HG02571 (cell line): ENCODE measurements around the gene LILRA1.
"Not testable (repeated sequence)": the region's sequence is repeated elsewhere in the genome, so short reads cannot be mapped to it uniquely, and the experiment has no call there.

ENCODE experiments used
- ATAC-seq: cut with Tn5 transposase; IDR thresholded peaks from one replicate; pipeline ENCODE4 v1.9.1; 2021; ENCODE audit warnings: mild to moderate bottlenecking, moderate library complexity; ENCODE audit not compliant: unreplicated experiment

The LILRA1 gene

GRCh38 chr19:54576411-54576976 is 16.9 kb upstream of the LILRA1 start:
- ATAC-seq: no peak

- ATAC-seq: no peak
Observed at GRCh38 chr19:54577334-54577733, 16.1 kb upstream of the LILRA1 start.

DNA sequence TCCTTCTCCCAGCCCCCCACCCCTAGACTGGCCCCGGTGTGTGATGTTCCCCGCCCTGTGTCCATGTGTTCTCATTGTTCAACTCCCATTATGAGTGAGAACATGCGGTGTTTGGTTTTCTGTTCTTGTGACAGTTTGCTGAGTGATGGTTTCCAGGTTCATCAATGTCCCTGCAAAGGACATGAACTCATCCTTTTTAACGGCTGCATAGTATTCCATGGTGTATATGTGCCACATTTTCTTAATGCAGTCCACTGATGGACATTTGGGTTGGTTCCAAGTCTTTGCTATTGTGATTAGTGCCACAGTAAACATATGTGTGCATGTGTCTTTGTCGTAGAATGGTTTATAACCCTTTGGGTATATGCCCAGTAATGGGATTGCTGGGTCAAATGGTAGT is 15.2 kb upstream of the LILRA1 start:
- ATAC-seq: not testable (repeated sequence)

DNA sequence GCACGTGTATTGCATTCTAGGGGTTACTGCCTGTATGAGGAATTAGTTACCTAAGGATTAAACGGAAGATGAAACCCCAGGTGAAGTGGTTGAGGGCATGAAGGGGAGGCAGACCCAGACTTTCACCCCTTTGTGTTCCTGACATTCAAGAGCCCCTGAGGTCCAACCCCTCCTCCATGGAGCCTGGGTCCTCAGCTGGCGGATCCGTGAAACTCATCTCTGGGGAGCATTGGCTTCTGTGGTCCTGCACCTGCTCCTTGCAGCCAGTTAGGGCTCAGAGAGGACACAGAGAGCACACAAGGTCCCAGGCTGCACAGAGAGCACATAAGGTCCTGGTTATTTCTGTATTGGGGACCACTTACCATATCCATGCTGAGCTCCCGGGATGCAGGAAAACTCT is 7.0 kb upstream of the LILRA1 start:
- no peak for ATAC-seq

DNA sequence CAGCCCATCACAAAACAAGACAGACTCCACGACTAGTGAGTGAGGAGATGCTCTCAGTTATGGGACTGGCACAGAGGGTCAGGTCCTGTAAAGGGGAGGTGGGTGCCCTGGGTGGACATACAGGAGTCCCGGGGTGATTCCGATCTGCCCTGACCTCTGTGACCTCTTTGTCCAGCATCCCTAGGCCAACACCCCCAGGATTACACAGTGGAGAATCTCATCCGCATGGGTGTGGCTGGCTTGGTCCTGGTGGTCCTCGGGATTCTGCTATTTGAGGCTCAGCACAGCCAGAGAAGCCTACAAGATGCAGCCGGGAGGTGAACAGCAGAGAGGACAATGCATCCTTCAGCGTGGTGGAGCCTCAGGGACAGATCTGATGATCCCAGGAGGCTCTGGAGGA is 6.4 kb upstream of the LILRA1 start:
- no peak for ATAC-seq

DNA sequence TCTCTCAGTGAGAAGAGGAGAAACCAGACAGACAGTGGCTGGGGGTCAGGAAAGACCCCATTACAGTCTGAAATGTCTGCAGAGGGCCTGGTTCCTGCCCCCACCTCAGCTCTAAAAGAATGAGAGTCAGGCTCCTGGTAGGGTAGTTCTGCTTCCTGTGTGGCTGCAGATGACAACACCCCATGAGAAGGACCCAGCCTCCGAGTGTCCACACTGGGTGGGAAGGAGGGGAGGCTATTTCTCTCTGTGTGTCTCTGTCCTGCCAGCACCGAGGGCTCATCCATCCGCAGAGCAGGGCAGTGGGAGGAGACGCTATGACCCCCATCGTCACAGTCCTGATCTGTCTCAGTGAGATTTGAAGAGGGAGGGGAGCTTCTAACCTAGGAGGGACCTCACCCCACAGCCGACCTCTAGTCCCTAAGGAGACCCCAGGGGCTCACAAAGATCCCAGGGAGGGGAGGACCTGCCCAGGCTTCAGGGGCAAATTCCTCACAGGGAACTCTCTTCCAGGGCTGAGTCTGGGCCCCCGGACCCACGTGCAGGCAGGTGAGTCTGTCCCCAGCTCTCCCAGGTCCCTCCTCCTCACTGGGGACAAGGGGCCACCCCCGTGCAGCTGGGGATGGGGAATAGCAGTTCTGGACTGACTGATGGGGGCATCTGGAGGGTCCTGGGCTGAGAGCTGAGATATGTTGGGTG is 647 bp downstream of the LILRA1 start:
- ATAC-seq: not testable (repeated sequence)

DNA sequence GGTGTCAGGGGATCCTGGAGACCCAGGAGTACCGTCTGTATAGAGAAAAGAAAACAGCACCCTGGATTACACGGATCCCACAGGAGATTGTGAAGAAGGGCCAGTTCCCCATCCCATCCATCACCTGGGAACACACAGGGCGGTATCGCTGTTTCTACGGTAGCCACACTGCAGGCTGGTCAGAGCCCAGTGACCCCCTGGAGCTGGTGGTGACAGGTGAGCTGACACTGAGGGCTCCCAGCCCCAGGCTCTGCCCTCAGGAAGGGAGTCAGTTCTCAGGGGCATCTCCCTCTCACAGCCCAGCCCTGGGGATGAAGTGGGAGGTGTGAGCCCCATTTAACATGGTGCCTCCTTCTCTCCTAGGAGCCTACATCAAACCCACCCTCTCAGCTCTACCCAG is 1.3 kb downstream of the LILRA1 start:
- ATAC-seq: no peak

DNA sequence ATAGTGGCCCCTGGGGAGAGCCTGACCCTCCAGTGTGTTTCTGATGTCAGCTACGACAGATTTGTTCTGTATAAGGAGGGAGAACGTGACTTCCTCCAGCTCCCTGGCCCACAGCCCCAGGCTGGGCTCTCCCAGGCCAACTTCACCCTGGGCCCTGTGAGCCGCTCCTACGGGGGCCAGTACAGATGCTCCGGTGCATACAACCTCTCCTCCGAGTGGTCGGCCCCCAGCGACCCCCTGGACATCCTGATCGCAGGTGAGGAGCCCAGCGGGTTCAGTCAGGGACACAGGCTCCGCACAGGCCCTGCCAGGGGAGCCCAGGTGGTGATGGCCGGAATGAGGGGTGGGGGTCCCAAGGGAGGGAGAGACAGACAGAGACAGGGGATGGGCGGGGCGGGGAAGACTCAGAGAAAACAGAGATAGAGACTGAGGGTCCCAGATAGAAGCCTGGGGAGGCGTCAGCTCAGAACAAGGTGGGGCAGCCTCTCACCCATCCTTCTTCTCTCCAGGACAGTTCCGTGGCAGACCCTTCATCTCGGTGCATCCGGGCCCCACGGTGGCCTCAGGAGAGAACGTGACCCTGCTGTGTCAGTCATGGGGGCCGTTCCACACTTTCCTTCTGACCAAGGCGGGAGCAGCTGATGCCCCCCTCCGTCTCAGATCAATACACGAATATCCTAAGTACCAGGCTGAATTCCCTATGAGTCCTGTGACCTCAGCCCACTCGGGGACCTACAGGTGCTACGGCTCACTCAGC is 2.4 kb downstream of the LILRA1 start:
- ATAC-seq: not testable (repeated sequence)

DNA sequence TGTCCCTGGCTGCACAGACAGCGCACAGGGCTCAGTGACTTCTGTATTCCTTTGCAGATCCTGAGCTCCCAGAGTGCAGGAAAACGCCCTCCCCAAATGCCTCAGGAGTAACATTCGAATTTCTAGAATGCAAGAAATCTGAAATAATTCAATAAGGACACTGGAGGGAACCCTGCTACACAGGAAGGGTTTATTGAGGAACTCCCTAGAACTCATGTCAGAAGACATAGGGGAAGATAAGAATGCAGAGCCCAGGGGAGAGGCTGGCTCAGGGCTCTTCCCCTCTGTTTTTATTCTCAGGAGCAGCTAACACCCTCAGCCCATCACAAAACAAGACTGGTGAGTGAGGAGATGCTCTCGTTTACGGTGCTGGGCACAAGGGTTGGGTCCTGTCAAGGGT is 6.8 kb downstream of the LILRA1 start:
- no peak for ATAC-seq

DNA sequence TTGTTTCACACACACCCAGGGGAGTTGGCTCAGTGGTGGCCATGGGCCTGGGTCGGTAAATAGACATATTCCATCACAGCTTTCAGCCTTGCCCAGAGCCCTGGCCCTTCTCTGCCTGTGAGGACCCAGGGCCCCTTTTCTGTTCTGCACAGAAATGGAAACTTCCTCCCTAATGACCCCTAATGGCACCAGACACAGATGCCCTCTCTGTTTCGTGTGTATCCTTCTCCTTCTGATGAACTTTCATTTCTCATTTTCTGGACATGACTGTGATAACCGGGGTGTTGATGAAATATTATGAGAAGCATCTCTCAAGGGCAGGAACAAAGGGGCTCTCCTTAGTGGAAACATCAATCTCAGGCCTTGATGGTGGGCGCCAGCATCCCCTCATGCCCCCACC is 12.8 kb downstream of the LILRA1 start:
- peak; percentile 15 for ATAC-seq

DNA sequence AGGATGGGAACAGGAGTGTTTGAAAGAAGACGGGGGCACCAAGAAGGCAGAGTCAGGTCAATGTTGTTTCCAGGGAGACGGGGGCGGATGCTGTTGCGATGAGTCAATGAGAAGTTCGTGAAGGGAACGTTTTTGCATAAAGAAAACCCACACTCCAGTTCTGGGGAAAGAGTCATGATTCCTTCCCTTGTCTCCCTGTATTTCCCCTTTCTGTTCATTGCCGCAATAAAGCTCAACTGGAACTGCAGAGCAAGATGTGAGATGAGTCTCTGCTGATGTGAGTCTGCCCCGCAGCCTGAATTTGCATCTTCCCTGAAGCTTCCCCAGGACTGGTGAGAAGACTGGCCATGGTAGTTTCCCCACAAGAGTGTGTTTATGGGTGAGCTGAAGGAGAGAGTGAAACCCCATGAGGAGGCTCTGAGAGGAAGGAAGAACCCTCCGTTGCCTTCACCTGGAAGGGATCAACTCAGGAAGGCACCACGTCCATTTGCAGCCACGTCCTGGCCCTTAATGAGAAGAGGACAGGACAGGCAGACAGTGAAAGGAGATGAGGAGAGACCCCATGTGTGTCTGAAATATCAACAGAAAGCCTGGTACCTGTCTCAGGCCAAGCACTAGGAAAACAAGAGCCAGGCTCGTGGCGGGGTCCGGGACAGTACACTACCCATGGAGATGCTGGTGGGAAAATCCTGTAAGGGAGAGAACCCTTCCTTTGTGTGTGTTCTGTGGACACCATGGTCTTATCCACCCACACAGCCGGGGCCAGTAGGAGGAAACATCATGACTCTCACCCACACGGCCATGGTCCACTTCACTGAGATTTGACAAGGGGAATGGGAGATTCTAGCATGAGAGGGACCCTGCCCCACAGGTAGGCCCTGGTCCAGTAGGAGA is 13.7 kb downstream of the LILRA1 start:
- ATAC-seq: peak; percentile 48

GRCh38 chr19:54607785-54608150 is 14.3 kb downstream of the LILRA1 start:
- no peak for ATAC-seq

DNA sequence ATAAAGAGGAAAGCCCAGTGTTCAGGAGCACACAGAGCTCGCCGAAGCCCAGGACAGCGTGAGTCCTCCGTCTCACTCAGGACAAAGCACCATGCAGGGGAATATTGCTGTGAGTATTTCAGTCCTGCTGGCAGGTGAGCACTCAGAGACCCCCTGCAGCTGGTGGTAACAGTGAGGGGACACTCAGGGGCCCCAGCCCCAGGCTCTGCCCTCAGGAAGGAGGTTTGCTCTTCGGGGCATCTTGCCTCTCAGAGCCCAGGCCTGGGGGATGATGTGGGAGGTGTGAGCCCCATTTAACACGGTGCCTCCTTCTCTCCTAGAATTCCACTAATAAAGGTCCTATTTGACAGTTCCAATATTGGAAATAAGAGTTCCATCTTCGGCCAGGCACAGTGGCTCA is 14.8 kb downstream of the LILRA1 start:
- ATAC-seq: no peak

GRCh38 chr19:54608792-54609191 is 15.4 kb downstream of the LILRA1 start:
- no peak for ATAC-seq

GRCh38 chr19:54609356-54609791 is 15.9 kb downstream of the LILRA1 start:
- ATAC-seq: no peak

GRCh38 chr19:54612428-54612827 is 19.0 kb downstream of the LILRA1 start:
- no peak for ATAC-seq

DNA sequence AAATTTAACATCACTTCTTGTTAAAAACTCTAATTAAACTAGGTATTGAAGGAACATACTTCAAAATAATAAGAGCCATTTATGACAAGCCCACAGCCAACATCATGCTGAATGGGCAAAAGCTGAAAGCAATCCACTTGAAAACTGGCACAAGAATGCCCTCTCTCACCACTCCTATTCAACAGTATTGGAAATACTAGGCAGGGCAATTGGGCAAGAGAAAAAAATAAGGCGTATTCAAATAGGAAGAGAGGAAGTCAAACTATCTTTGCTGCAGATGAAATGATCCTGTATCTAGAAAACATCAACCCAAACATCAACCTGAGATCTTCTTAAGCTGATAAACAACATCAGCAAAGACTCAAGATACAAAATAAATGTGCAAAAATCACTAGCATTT is 21.3 kb downstream of the LILRA1 start:
- ATAC-seq: no peak

- ATAC-seq: peak; percentile 28
Observed at GRCh38 chr19:54616057-54616456, 22.6 kb downstream of the LILRA1 start.

DNA sequence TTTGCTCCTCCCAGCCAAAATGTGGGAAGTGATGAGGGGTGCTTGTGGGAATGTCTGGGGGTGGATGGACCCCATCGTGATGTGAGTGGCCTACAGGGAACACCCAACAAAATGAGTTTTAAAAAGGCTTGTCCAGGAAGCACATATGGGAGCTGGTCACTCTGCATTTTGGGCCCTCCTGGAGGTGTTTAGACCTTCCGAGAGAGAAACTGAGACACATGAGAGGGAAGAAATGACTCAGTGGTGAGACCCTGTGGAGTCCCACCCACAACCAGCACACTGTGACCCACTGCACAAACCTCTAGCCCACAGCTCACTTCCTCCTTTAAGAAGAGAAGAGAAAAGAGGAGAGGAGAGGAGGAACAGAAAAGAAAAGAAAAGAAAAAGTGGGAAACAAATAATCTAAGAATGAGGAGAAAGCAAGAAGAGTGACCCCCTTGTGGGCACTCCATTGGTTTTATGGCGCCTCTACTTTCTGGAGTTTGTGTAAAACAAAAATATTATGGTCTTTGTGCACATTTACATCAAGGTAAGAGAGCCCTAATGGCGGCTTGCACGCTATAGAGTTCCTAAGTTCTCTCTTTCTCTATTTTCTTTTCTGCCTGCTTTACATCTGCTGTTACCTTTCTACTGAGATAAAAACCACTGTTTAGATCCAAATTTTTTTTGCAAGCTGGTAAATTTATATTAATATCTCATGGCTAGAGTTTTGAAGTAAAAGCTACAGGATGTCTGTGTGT is 23.6 kb downstream of the LILRA1 start:
- peak; percentile 81 for ATAC-seq

DNA sequence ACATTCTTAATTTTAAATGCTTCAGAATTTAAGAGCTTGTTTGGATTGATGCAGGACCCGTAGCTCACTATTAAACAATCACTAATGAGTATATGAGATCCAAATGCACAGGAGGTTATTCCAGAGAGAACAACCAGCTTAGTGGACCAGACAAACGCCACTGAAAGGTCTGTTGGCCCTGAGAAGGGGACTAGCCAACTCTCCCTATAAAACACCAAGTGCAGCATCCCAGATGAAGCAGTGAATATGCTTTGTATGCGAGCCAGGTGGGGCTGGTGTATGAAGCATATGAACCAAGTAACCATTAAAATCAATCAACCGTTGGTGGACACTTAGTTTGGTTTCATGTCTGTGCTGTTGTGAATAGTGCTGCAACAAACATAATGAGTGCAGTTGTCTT is 27.0 kb downstream of the LILRA1 start:
- ATAC-seq: no peak

- no peak for ATAC-seq
Observed at GRCh38 chr19:54622431-54622830, 29.0 kb downstream of the LILRA1 start.
